Transverse colon (tissue), 4 donors: ENCODE data around the gene TAF4. TPM values are rescaled to one million over a fixed set of nuclear protein-coding genes. Genes with fewer than 3 reads are reported as not detected.

Source experiments
- DNase-seq: peaks from one replicate; pipeline ENCODE4 v3.0.0-alpha.2; 2019
- H3K27ac ChIP-seq, 4 donors: fragments of 200-600 bp; sonication (generic); 2 replicates each; pipeline ENCODE4 v1.5.1; 2016 to 2018; ENCODE audit warnings: inconsistent platforms in 4 of 4
- H3K27me3 ChIP-seq: fragments of 200-600 bp; sonication (generic); 2 replicates; pipeline ENCODE4 v1.5.1; 2017; ENCODE audit warnings: inconsistent platforms
- H3K36me3 ChIP-seq, 4 donors: fragments of 200-600 bp; sonication (generic); 2 replicates each; pipeline ENCODE4 v1.5.1; 2017 to 2019; ENCODE audit warnings: inconsistent platforms in 4 of 4
- H3K4me1 ChIP-seq, 4 donors: fragments of 200-600 bp; sonication (generic); 2 replicates each; pipeline ENCODE4 v1.5.1; 2017 to 2020; ENCODE audit warnings: inconsistent platforms in 4 of 4
- H3K4me3 ChIP-seq, 4 donors: fragments of 200-600 bp; sonication (generic); 1 replicate in 1 of 4; 2 replicates in 3 of 4; pipeline versions ENCODE4 v1.5.1 to v1.6.1; 2017 to 2019; ENCODE audit warnings: inconsistent platforms in 4 of 4
- H3K9me3 ChIP-seq, 2 donors: fragments of 200-600 bp; sonication (generic); 2 replicates each; pipeline ENCODE4 v1.5.1; 2017 to 2019; ENCODE audit warnings: inconsistent platforms in 2 of 2
- EP300 ChIP-seq: sonication (generic); formaldehyde crosslinking; IDR thresholded peaks from one replicate; pipeline ENCODE4 v1.6.1; 2017; ENCODE audit warnings: antibody characterized with exemption, low read depth
- POLR2A ChIP-seq: fragments of 450-650 bp; IDR thresholded peaks from one replicate; pipeline ENCODE4 v1.6.1; 2016; ENCODE audit warnings: antibody characterized with exemption, mild to moderate bottlenecking, moderate library complexity
- POLR2AphosphoS5 ChIP-seq, 3 donors: sonication (generic); formaldehyde crosslinking; IDR thresholded peaks; one replicate each; pipeline ENCODE4 v1.6.1; 2016; ENCODE audit warnings: antibody characterized with exemption in 3 of 3
- WGBS, 2 donors: methylation state at CpG; one replicate each; pipeline ENCODE4 v1.1.5; 2018; ENCODE audit warnings: low coverage in 1 of 2; 5-methylcytosine and 5-hydroxymethylcytosine counted together
- in situ Hi-C, 4 donors: fragments of 200-750 bp; cut with MboI; loops; one replicate each; pipeline versions ENCODE4 v1.15.0 to v1.15.1; 2017; ENCODE audit warnings: low sequenced_read_pairs in 3 of 4, low pct_ligation_motif_present in 1 of 4, low pct_unique_long_range_greater_than_20kb in 1 of 4
- intact Hi-C: fragments of 100-400 bp; cut with DNase I; formaldehyde crosslinking; loops from one replicate; pipeline ENCODE4 v1.15.1; 2023; ENCODE audit warnings: low total_unique reads
- total RNA-seq, 4 donors: library from RNA; depleted of rRNA; stranded (reverse); fragments of >200 nt; gene quantifications; one replicate each; pipeline ENCODE4 v1.1.0, GENCODE V29; 2016
- TF ChIP-seq, protein P1 (sequence below), 5 experiments: fragments of 200-600 bp in 3 of 5; fragments of 450-650 bp in 2 of 5; sonication (generic) in 3 of 5; IDR thresholded peaks; 1 replicate in 2 of 5; 2 replicates in 3 of 5; pipeline ENCODE4 v1.5.1; 2016 to 2017; ENCODE audit warnings: antibody characterized with exemption in 5 of 5, inconsistent platforms in 3 of 5, mild to moderate bottlenecking in 2 of 5, moderate library complexity in 1 of 5

The TAF4 gene
- total RNA-seq, 4 donors from 2014 or later, result 18.9 to 39.5 (median 24.3) TPM

DNA sequence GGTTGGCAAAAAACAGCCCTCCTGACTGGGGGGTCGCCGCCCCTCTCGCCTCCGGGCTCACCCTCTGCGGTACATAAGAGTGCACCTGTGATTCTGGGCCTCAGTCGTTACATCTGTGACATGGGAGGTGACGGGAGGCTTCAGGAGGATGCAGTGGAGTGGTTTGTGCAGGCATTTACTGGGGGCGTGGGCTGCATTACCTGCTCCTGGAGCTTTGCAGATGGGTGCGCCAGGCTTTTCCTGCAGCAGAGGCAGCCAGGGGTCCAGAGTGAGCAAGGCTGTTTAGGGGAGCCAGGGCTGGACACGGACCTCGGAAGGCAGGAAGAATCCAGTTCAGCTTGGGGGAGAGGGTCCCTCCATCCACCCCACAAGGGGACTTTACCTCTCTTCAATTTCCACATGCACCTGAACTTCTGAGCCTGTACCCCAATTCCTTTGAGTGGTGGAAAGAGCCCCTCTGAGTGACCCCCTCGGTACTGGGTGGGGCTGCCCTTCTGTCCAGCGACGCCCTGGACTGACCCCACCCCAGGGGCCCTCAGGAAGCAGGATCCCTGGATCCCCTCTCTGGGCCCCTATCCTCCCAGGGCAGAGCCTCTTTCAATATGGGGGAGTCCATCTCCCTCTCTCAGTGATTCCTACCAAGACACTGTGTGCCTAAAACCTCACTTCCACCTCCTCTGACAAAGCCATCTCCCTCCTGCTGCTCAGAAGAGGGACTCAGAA lies 134.0 kb downstream of the TAF4 start:
- DNase-seq, result no peak
- no peak overlapping the region for H3K4me3 ChIP-seq
- 77 to 90% methylated on average over 2 to 14 of the region's 14 CpGs for WGBS, 2 donors
- no peaks in the 10 kb centered on the region for H3K36me3 ChIP-seq
- intact Hi-C loops, result no loop called here
- in situ Hi-C loops, result no loop called here
- TF ChIP-seq, protein P1, sequence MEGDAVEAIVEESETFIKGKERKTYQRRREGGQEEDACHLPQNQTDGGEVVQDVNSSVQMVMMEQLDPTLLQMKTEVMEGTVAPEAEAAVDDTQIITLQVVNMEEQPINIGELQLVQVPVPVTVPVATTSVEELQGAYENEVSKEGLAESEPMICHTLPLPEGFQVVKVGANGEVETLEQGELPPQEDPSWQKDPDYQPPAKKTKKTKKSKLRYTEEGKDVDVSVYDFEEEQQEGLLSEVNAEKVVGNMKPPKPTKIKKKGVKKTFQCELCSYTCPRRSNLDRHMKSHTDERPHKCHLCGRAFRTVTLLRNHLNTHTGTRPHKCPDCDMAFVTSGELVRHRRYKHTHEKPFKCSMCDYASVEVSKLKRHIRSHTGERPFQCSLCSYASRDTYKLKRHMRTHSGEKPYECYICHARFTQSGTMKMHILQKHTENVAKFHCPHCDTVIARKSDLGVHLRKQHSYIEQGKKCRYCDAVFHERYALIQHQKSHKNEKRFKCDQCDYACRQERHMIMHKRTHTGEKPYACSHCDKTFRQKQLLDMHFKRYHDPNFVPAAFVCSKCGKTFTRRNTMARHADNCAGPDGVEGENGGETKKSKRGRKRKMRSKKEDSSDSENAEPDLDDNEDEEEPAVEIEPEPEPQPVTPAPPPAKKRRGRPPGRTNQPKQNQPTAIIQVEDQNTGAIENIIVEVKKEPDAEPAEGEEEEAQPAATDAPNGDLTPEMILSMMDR (IDR thresholded peaks at IDR 0.05), result no peak
- TF ChIP-seq EP300 (no peak), POLR2AphosphoS5 (IDR thresholded peaks at IDR 0.05) (no peak), POLR2A (no peak)
- H3K9me3 ChIP-seq, result no peaks in the 10 kb centered on the region
- H3K4me1 ChIP-seq, result no peaks in the 10 kb centered on the region
- H3K27me3 ChIP-seq, result no peaks in the 10 kb centered on the region
- no peak overlapping the region for H3K27ac ChIP-seq

DNA sequence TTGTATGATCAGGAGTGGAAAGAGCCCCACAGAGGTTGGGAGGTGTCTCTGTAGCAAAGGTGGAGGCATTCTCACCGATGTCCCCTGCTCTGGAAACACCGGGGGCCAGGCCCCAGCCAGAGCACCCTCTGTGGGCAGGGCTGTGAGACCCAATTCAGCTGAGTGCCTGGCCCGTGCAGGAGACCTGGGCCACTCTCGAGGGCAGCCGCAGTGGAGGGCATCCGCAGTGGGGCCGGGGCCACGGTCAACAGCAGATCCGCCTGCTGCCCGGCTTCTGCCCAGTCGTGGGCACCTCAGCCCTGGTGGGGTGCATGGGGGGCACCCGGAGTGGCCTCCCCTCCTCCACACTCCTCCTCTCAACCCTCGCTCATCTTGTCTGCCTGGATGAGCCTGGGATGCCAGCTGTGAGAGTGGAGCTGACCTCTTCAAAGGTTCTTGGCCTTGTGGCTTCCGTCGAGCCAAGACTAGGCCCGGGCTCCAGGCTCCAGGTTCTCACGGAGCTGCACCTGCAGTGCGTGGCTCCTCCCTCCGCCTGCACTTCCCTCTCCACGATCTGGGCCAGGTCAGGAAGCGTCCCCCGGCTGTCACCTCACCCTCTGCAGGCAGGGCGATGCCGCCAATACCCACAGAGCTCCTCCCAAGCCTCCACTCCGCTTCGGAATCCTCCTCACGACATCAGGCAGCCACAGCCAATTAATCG lies 134.8 kb downstream of the TAF4 start:
- no peak for DNase-seq
- in situ Hi-C loops (no loop called here), intact Hi-C loops (no loop called here)
- 85 to 100% methylated on average over 2 to 24 of the region's 28 CpGs for WGBS, 2 donors
- TF ChIP-seq EP300 (no peak), POLR2A (no peak), POLR2AphosphoS5 (IDR thresholded peaks at IDR 0.05) (no peak)
- TF ChIP-seq, protein P1 (IDR thresholded peaks at IDR 0.05), result no peak
- Histone ChIP-seq H3K4me1 (no peaks in the 10 kb centered on the region), H3K9me3 (no peaks in the 10 kb centered on the region), H3K36me3 (no peaks in the 10 kb centered on the region), H3K27me3 (no peaks in the 10 kb centered on the region), H3K4me3 (no peak overlapping the region), H3K27ac (no peak overlapping the region)

DNA sequence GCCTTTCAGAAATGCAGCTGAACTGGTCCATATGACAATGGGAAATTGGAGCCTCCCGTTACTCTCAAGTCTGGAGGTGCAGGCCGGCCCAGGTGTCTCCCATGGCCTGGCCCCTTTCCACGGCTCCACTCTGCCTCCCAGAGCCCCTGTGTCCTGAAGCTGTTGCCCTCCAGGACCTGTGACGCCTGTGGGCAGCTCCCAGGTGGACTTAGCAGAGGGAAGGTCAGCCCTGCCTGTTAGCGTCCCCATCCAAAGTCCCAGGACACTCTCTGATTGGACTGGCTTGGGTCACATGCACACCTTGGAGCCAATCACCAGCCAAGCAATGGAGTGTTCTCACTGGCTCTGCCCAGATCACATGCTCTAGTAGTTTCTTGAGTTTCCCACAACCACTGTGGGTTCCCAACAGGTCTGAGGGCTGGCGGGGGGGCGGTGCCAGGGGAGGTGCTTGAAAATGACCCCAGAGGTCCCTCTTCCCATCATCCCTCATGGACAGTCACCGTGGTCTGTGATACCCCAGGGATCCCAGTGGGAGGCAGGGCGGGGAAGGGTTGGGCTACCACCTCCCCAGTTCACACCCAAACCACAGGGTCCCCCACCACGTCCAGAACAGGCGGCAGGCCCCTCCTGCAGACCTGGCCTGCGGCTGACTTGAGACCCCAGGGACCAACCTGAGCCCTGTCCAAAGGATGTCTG lies 135.6 kb downstream of the TAF4 start:
- Histone ChIP-seq H3K27me3 (no peaks in the 10 kb centered on the region), H3K36me3 (no peaks in the 10 kb centered on the region), H3K9me3 (no peaks in the 10 kb centered on the region), H3K27ac (no peak overlapping the region), H3K4me3 (no peak overlapping the region), H3K4me1 (no peaks in the 10 kb centered on the region)
- in situ Hi-C loops (no loop called here), intact Hi-C loops (no loop called here)
- DNase-seq, result no peak
- TF ChIP-seq POLR2A (no peak), POLR2AphosphoS5 (IDR thresholded peaks at IDR 0.05) (no peak)
- WGBS, 2 donors, result 94% methylated on average over 10 of the region's 12 CpGs; no CpG with 5 or more reads in 1 of the 2 donors

DNA sequence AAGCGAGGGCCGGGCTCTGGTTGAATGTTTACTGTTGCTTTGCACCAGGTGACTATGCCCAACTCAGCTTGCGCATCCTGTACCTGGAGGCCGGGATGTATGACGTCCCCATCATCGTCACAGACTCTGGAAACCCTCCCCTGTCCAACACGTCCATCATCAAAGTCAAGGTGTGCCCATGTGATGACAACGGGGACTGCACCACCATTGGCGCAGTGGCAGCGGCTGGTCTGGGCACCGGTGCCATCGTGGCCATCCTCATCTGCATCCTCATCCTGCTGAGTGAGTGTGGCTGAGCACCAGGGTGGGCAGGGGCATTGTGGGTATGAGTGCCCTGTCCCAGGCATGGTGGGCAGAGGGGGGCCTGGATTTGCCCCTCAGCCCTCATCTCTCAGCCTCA lies 136.1 kb downstream of the TAF4 start:
- in situ Hi-C loops, result no loop called here
- Histone ChIP-seq H3K27ac (no peak overlapping the region), H3K9me3 (no peaks in the 10 kb centered on the region), H3K27me3 (no peaks in the 10 kb centered on the region), H3K4me3 (no peak overlapping the region), H3K36me3 (no peaks in the 10 kb centered on the region), H3K4me1 (no peaks in the 10 kb centered on the region)
- DNase-seq, result no peak
- intact Hi-C loops, result no loop called here
- no peak for TF ChIP-seq POLR2AphosphoS5 (IDR thresholded peaks at IDR 0.05)
- no peak for TF ChIP-seq EP300
- 92% methylated on average over 12 of the region's 12 CpGs; no CpG with 5 or more reads in 1 of the 2 donors for WGBS, 2 donors
